ENCODE measurements around the gene ABCG5. TPM values are rescaled to one million over a fixed set of nuclear protein-coding genes. Genes with fewer than 3 reads are reported as not detected.

ABCG5 gene
- total RNA-seq, 1 donor from 2014 or later: not detected

Other genes starting within 250 kb of the ABCG5 start
- gene THADA, start 242.8 kb downstream of the ABCG5 start, total RNA-seq: 16.9 and 17.1 TPM in 2 replicates
- 1.6 and 5.7 TPM in 2 replicates for gene PLEKHH2, start 201.6 kb downstream of the ABCG5 start, total RNA-seq
- 0.47 TPM in 1 of 2 replicates, not detected in the other for gene C1GALT1C1L, start 162.4 kb downstream of the ABCG5 start, total RNA-seq
- gene DYNC2LI1, start 64.8 kb downstream of the ABCG5 start, total RNA-seq: 15.2 and 15.6 TPM in 2 replicates
- not detected in 2 replicates for gene ABCG8, start 132 bp upstream of the ABCG5 start, total RNA-seq
- 49.0 and 54.4 TPM in 2 replicates for gene LRPPRC, start 157.2 kb upstream of the ABCG5 start, total RNA-seq

Measured in glomerular endothelial cell (primary cell).